Measurements from ENCODE around the gene FSD1L.
"Not testable (repeated sequence)": the region's sequence is repeated elsewhere in the genome, so short reads cannot be mapped to it uniquely, and the experiment has no call there.

GRCh38 chr9:105519710-105520369, 72.0 kb downstream of the FSD1L start:
- TF ChIP-seq PBX3 (IDR thresholded peaks at IDR 0.05); JUND (IDR thresholded peaks at IDR 0.05); CTCF (IDR thresholded peaks at IDR 0.05); EP300 (IDR thresholded peaks at IDR 0.05; ENCODE audit: borderline replicate concordance in 1 of 2, low read depth in 1 of 2, low read length in 1 of 2); USF2 (IDR thresholded peaks at IDR 0.05; ENCODE audit: borderline replicate concordance, low read depth, low read length); FOXM1 (IDR thresholded peaks at IDR 0.05; ENCODE audit: low read depth); RCOR1 (IDR thresholded peaks at IDR 0.05; ENCODE audit: low read length); POLR2AphosphoS5 (IDR thresholded peaks at IDR 0.05; ENCODE audit: low read depth, low read length); EZH2phosphoT487 (IDR thresholded peaks at IDR 0.05; ENCODE audit: borderline replicate concordance, low read depth); RAD21 (IDR thresholded peaks at IDR 0.05; ENCODE audit: low read length); ZBTB33 (IDR thresholded peaks at IDR 0.05; ENCODE audit: borderline replicate concordance, low read depth); RXRA (IDR thresholded peaks at IDR 0.05; ENCODE audit: borderline replicate concordance, low read depth); IRF3 (IDR thresholded peaks at IDR 0.05; ENCODE audit: low read depth, low read length): not testable (repeated sequence)

Data from SK-N-SH (cell line).